GM12878 (cell line): ENCODE results near the gene R3HDM2. TPM values are rescaled to one million over a fixed set of nuclear protein-coding genes. Genes with fewer than 3 reads are reported as not detected.

ENCODE experiments used
- ATAC-seq: fragments of 200-7000 bp; cut with Tn5 transposase; 3 replicates; pipeline ENCODE4 v1.9.1; 2020; ENCODE audit warnings: mild to moderate bottlenecking, moderate library complexity
- BruUV-seq: library from RNA; stranded (reverse); fragments of 400-500 nt; replicated peaks from 2 replicates; lab custom pipeline; 2021; lab: Mats Ljungman, UMichigan
- CTCF ChIA-PET: fragments of 300-600 bp; sonication (Branson Sonifier 250); formaldehyde crosslinking; extraction: SDS; loops from one replicate; lab custom pipeline; 2021; ENCODE audit warnings: inconsistent platforms; lab: Yijun Ruan, JAX
- POLR2A ChIA-PET: fragments of 350-600 bp; formaldehyde crosslinking; extraction: SDS; loops from one replicate; lab custom pipeline; 2021; ENCODE audit warnings: inconsistent platforms; lab: Charles Lee
- RAD21 ChIA-PET: fragments of 300-600 bp; sonication (Branson Sonifier 250); formaldehyde crosslinking; loops from one replicate; lab custom pipeline; 2023; ENCODE audit warnings: antibody characterized with exemption; ENCODE audit not compliant: unreplicated experiment; lab: Charles Lee
- SMC1A ChIA-PET: fragments of 300-600 bp; sonication (Branson Sonifier 250); formaldehyde crosslinking; loops from one replicate; lab custom pipeline; 2023; ENCODE audit not compliant: unreplicated experiment, uncharacterized antibody; lab: Charles Lee
- DNase-seq: peaks from one replicate; pipeline ENCODE4 v3.0.0-alpha.2; 2011; ENCODE audit warnings: low read depth, low spot score
- FAIRE-seq: peaks from 3 replicates; lab custom pipeline; 2011; peaks lifted over from hg19 to GRCh38; lab: Jason Lieb, UNC
- H2AFZ ChIP-seq: 2 replicates; pipeline ENCODE4 v1.6.0; 2011; ENCODE audit warnings: low read depth, low read length, control low read depth; ENCODE audit not compliant: control insufficient read depth
- H3K27ac ChIP-seq: 2 replicates; pipeline ENCODE4 v1.5.1; 2011; ENCODE audit warnings: control low read depth; ENCODE audit not compliant: control insufficient read depth, insufficient read depth
- H3K27me3 ChIP-seq, 2 experiments: replicated peaks in 1 of 2; 2 replicates each; pipeline versions ENCODE4 v1.6.0 to v1.6.1; 2011; ENCODE audit warnings: low read length in 1 of 2; ENCODE audit not compliant: control insufficient read depth in 2 of 2, insufficient read depth in 2 of 2
- H3K36me3 ChIP-seq, 2 experiments: 2 replicates each; pipeline ENCODE4 v1.5.1; 2011; ENCODE audit warnings: low read length in 1 of 2; ENCODE audit not compliant: control insufficient read depth in 2 of 2, insufficient read depth in 2 of 2
- H3K4me1 ChIP-seq: 2 replicates; pipeline ENCODE4 v1.6.1; 2011; ENCODE audit warnings: mild to moderate bottlenecking, low read length, moderate library complexity, mixed read lengths; ENCODE audit not compliant: control insufficient read depth, insufficient read depth
- H3K4me2 ChIP-seq: 2 replicates; pipeline ENCODE4 v1.6.0; 2011; ENCODE audit warnings: control low read depth; ENCODE audit not compliant: control insufficient read depth, insufficient read depth
- H3K4me3 ChIP-seq: fragments of 200-600 bp; sonication (generic); 2 replicates; pipeline ENCODE4 v1.5.1; 2016
- H3K79me2 ChIP-seq: 2 replicates; pipeline ENCODE4 v1.6.0; 2011; ENCODE audit warnings: low read length; ENCODE audit not compliant: control insufficient read depth, insufficient read depth
- H3K9ac ChIP-seq: 2 replicates; pipeline ENCODE4 v1.8.0; 2011; ENCODE audit warnings: low read length, control low read depth, mixed read lengths; ENCODE audit not compliant: control insufficient read depth, insufficient read depth
- H3K9me3 ChIP-seq: replicated peaks from 3 replicates; pipeline ENCODE4 v1.5.1; 2011; ENCODE audit warnings: mild to moderate bottlenecking, low read length; ENCODE audit not compliant: control insufficient read depth, insufficient read depth
- H4K20me1 ChIP-seq: 2 replicates; pipeline ENCODE4 v1.6.0; 2011; ENCODE audit not compliant: control insufficient read depth, insufficient read depth
- ELK1 ChIP-seq: IDR thresholded peaks from 2 replicates; pipeline ENCODE4 v1.6.1; 2012; ENCODE audit warnings: low read depth, low read length, improper control_type of control experiment
- FOS ChIP-seq: IDR thresholded peaks from 3 replicates; pipeline ENCODE4 v1.6.1; 2011; ENCODE audit warnings: borderline replicate concordance; ENCODE audit not compliant: insufficient read length; ENCODE audit errors: extremely low read depth
- SKIL ChIP-seq: fragments of 450-650 bp; IDR thresholded peaks from 2 replicates; pipeline ENCODE4 v1.6.1; 2017; ENCODE audit warnings: mild to moderate bottlenecking, low read depth, inconsistent platforms; ENCODE audit not compliant: poor library complexity, severe bottlenecking
- SPI1 ChIP-seq: IDR thresholded peaks from 2 replicates; pipeline ENCODE4 v1.6.1; 2011; ENCODE audit warnings: low read depth, mild to moderate bottlenecking, low read length, moderate library complexity, borderline replicate concordance; ENCODE audit not compliant: insufficient read depth
- WGBS: methylation state at CpG from one replicate; pipeline ENCODE4 v1.1.6; 2016; ENCODE audit warnings: low lambda C conversion rate; ENCODE audit not compliant: insufficient replicate concordance, insufficient coverage; ENCODE audit errors: missing lambda C conversion rate; 5-methylcytosine and 5-hydroxymethylcytosine counted together
- in situ Hi-C: fragments of 300-500 bp; cut with MboI; formaldehyde crosslinking; loops from 9 replicates; pipeline ENCODE4 v1.14.3; 2018; ENCODE audit warnings: mixed read lengths
- intact Hi-C: fragments of 100-400 bp; cut with micrococcal nuclease; formaldehyde crosslinking; loops from one replicate; pipeline ENCODE4 v1.14.2; 2022; ENCODE audit not compliant: unreplicated experiment
- polyA plus RNA-seq, 11 experiments: library from polyadenylated mRNA; depleted of rRNA in 4 of 11; unstranded in 6 of 11; stranded (reverse) in 5 of 11; fragments of >200 nt; fragmentation: Nextera tagmentation in 4 of 11; fragmentation: Illumina TruSeq in 1 of 11; extraction: Ambion mirVana in 4 of 11; extraction: Trizol in 1 of 11; gene quantifications; 1 replicate in 1 of 11; 2 replicates in 10 of 11; pipeline versions ENCODE4 v1.2.1 to v1.2.3, GENCODE V29; 2011 to 2016; ENCODE audit warnings: inconsistent platforms in 2 of 11, missing spikeins in 2 of 11, low read depth in 1 of 11
- total RNA-seq, 4 experiments: library from RNA; depleted of rRNA in 3 of 4; stranded (reverse); fragments of >200 nt in 3 of 4; fragmentation: Illumina TruSeq in 1 of 4; extraction: Trizol in 1 of 4; gene quantifications; 2 replicates each; pipeline versions ENCODE4 v1.2.1 to v1.2.3, GENCODE V29; 2013 to 2021
- TF ChIP-seq, protein P1 (sequence below): IDR thresholded peaks from 2 replicates; pipeline ENCODE4 v1.6.1; 2012; ENCODE audit warnings: low read depth, low read length, improper control_type of control experiment
- TF ChIP-seq, protein P2 (sequence below): IDR thresholded peaks from 2 replicates; pipeline ENCODE4 v1.6.1; 2011; ENCODE audit warnings: mild to moderate bottlenecking, low read depth, low read length, moderate library complexity; ENCODE audit not compliant: insufficient replicate concordance
- TF ChIP-seq, protein P3 (sequence below): fragments of 450-650 bp; IDR thresholded peaks from 2 replicates; pipeline ENCODE4 v1.6.1; 2017; ENCODE audit warnings: antibody characterized with exemption, mild to moderate bottlenecking, moderate library complexity
- TF ChIP-seq, protein P4 (sequence below): fragments of 450-650 bp; IDR thresholded peaks from 2 replicates; pipeline ENCODE4 v1.6.1; 2016; ENCODE audit warnings: mild to moderate bottlenecking

Gene R3HDM2
- total and polyA plus RNA-seq, 10 of the 15 experiments (the other 5 are each of a cell fraction or from before 2014, with no cell fraction given), result 4.6 to 26.1 (median 11.2) TPM

GRCh38 chr12:57332646-57333312 is 98.1 kb downstream of the R3HDM2 start (continued):
- TF ChIP-seq, protein P1, sequence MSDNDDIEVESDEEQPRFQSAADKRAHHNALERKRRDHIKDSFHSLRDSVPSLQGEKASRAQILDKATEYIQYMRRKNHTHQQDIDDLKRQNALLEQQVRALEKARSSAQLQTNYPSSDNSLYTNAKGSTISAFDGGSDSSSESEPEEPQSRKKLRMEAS, result no peak
- no peak for TF ChIP-seq SKIL

DNA sequence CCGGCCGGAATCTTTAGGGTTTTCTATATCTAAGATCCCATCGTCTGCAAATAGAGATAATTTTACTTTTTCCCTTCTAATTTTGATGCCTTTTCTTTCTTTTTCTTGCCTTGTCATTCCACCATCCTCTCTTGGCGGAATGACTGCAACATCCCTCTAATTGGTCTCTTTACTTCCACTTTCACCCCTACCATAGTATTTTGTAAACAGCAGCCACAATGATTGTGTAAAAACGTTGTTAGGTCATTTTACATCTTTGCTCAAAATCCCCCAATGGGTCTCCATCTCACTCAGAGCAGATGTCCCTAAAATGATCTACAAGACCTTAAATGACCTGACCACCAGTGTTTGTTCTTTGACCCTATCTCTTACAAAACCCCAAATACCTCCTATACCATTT is 99.9 kb downstream of the R3HDM2 start:
- no peak overlapping the region for H3K27ac ChIP-seq
- SMC1A ChIA-PET, result no interaction called here
- H3K9me3 ChIP-seq, result no peaks in the 10 kb centered on the region
- no peaks in the 10 kb centered on the region for H3K4me1 ChIP-seq
- FAIRE-seq (no peak), DNase-seq (no peak), ATAC-seq (no peak)
- H3K9ac ChIP-seq, result no peak overlapping the region
- no peaks in the 10 kb centered on the region for H4K20me1 ChIP-seq
- CTCF ChIA-PET, result no interaction called here
- H3K4me2 ChIP-seq, result no peak overlapping the region
- no peaks in the 10 kb centered on the region for H3K79me2 ChIP-seq
- intact Hi-C loops (no loop called here), in situ Hi-C loops (no loop called here)
- no peak overlapping the region for H2AFZ ChIP-seq
- POLR2A ChIA-PET, result interaction anchor here (0.7 kb wide), 1 partner anchor 99 kb away, joined by 3 read pairs; no protein-coding TSS in a partner anchor
- WGBS, result 79% methylated on average over 5 of the region's 5 CpGs
- H3K4me3 ChIP-seq, result no peak overlapping the region
- no peaks in the 10 kb centered on the region for H3K27me3 ChIP-seq
- BruUV-seq, result no TSS peak
- RAD21 ChIA-PET, result no interaction called here
- H3K36me3 ChIP-seq, result no peaks in the 10 kb centered on the region; a peak in 1 of 4 replicates
- TF ChIP-seq, protein P2, sequence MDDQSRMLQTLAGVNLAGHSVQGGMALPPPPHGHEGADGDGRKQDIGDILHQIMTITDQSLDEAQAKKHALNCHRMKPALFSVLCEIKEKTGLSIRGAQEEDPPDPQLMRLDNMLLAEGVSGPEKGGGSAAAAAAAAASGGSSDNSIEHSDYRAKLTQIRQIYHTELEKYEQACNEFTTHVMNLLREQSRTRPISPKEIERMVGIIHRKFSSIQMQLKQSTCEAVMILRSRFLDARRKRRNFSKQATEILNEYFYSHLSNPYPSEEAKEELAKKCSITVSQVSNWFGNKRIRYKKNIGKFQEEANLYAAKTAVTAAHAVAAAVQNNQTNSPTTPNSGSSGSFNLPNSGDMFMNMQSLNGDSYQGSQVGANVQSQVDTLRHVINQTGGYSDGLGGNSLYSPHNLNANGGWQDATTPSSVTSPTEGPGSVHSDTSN, result no peak
- TF ChIP-seq, protein P3, sequence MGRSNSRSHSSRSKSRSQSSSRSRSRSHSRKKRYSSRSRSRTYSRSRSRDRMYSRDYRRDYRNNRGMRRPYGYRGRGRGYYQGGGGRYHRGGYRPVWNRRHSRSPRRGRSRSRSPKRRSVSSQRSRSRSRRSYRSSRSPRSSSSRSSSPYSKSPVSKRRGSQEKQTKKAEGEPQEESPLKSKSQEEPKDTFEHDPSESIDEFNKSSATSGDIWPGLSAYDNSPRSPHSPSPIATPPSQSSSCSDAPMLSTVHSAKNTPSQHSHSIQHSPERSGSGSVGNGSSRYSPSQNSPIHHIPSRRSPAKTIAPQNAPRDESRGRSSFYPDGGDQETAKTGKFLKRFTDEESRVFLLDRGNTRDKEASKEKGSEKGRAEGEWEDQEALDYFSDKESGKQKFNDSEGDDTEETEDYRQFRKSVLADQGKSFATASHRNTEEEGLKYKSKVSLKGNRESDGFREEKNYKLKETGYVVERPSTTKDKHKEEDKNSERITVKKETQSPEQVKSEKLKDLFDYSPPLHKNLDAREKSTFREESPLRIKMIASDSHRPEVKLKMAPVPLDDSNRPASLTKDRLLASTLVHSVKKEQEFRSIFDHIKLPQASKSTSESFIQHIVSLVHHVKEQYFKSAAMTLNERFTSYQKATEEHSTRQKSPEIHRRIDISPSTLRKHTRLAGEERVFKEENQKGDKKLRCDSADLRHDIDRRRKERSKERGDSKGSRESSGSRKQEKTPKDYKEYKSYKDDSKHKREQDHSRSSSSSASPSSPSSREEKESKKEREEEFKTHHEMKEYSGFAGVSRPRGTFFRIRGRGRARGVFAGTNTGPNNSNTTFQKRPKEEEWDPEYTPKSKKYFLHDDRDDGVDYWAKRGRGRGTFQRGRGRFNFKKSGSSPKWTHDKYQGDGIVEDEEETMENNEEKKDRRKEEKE, result no peak
- TF ChIP-seq FOS (no peak), ELK1 (no peak), SKIL (no peak), SPI1 (no peak)
- TF ChIP-seq, protein P4, sequence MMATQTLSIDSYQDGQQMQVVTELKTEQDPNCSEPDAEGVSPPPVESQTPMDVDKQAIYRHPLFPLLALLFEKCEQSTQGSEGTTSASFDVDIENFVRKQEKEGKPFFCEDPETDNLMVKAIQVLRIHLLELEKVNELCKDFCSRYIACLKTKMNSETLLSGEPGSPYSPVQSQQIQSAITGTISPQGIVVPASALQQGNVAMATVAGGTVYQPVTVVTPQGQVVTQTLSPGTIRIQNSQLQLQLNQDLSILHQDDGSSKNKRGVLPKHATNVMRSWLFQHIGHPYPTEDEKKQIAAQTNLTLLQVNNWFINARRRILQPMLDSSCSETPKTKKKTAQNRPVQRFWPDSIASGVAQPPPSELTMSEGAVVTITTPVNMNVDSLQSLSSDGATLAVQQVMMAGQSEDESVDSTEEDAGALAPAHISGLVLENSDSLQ, result no peak
